Measurements from ENCODE around the gene RNF10. TPM values are rescaled to one million over a fixed set of nuclear protein-coding genes. Genes with fewer than 3 reads are reported as not detected.
"Not testable (repeated sequence)": the region's sequence is repeated elsewhere in the genome, so short reads cannot be mapped to it uniquely, and the experiment has no call there.

RNF10 gene
- total RNA-seq, 6 experiments from 2014 or later = 145 to 203 (median 158) TPM

DNA sequence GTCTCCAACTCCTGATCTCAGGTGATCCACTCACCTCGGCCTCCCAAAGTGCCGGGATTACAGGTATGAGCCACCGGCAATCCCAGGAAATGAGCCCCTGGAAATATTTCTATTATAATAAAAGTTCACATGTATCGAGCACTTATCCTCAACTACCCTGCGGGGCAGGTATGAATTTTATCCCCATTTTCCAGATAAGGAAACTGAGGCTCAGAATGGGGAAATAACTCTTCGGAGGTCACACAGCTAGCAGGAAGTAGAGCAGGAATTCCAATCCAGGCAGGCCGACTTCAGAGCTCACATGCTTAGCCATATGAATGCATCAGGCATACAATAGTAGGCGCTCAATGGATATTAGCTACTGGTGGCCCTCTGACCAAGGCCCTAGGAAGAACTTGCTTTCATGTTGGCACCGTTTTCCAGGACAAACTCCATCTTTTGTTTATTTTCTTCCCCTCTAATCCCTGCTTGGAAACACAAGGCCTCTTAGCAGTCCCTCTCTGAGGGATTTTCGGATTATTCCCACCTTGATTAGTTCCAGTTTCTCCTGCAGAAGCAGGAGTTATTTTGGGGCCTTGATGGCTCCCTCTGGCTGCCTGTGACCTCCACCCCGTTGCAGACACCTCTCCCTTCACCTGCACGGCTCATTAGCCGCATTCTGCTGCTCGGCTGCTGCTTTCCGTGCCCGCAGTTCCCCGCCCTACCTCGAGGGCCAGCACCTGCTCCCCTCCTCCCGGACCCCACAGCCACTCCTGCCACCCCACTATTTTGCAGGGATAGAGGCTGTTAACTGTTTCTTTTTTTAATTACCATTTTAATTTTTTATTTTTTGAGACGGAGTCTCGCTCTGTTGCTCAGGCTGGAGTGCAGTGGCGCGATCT lies 65.8 kb downstream of the RNF10 start:
- TF ChIP-seq, protein P1, sequence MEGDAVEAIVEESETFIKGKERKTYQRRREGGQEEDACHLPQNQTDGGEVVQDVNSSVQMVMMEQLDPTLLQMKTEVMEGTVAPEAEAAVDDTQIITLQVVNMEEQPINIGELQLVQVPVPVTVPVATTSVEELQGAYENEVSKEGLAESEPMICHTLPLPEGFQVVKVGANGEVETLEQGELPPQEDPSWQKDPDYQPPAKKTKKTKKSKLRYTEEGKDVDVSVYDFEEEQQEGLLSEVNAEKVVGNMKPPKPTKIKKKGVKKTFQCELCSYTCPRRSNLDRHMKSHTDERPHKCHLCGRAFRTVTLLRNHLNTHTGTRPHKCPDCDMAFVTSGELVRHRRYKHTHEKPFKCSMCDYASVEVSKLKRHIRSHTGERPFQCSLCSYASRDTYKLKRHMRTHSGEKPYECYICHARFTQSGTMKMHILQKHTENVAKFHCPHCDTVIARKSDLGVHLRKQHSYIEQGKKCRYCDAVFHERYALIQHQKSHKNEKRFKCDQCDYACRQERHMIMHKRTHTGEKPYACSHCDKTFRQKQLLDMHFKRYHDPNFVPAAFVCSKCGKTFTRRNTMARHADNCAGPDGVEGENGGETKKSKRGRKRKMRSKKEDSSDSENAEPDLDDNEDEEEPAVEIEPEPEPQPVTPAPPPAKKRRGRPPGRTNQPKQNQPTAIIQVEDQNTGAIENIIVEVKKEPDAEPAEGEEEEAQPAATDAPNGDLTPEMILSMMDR (IDR thresholded peaks at IDR 0.05) = no peak
- no peaks in the 10 kb centered on the region for H3K36me3 Mint-ChIP-seq (ENCODE audit: low read depth)
- no peaks in the 10 kb centered on the region for H3K9me3 Mint-ChIP-seq
- peaks cover 8% of the 10 kb centered on the region; the same call in 1 of the 2 replicates for H3K4me1 Mint-ChIP-seq (ENCODE audit: low read depth)
- DNase-seq = no peak
- H3K27me3 Mint-ChIP-seq (ENCODE audit: insufficient read depth) = peaks cover 39% of the 10 kb centered on the region
- no peak overlapping the region for H3K27ac Mint-ChIP-seq
- H3K4me3 Mint-ChIP-seq = no peak overlapping the region

DNA sequence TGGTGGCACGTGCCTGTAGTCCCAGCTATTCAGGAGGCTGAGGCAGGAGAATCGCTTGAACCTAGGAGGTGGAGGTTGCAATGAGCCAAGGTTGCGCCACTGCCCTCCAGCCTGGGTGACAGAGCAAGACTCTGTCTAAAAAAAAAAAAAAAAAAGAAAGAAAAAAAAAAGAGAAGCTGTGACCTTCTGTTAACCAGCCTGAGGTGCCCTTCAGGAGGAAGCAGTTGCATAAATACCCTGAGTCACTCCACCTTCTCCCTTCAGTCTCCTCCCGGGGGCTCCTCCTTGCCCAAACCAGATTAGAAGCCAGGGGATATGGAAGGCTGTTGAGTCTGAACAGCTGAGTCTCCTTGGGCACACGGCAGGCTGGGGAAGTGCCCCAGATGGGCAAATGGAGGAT lies 68.3 kb downstream of the RNF10 start:
- H3K4me3 Mint-ChIP-seq; H3K27ac Mint-ChIP-seq; DNase-seq; H3K36me3 Mint-ChIP-seq (ENCODE audit: low read depth); H3K4me1 Mint-ChIP-seq (ENCODE audit: low read depth); H3K9me3 Mint-ChIP-seq: not testable (repeated sequence)
- H3K27me3 Mint-ChIP-seq (ENCODE audit: insufficient read depth) = peaks cover 43% of the 10 kb centered on the region

DNA sequence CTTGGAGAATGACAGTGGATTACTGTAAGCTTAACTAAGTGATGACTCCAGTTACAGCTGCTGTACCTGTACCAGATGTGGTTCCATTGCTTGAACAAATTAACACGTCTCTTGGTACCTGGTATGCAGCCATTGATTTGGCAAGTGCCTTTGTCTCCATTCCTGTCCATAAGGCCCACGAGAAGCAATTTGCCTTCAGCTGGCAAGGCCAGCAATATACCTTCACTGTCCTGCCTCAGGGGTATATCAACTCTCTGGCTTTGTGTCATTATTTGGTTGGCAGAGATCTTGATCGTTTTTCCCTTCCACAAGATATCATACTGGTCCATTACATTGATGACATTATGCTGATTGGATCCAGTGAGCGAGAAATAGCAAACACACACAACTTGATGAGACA lies 76.4 kb downstream of the RNF10 start:
- Mint-ChIP-seq H3K36me3 (ENCODE audit: low read depth) (no peaks in the 10 kb centered on the region), H3K4me3 (no peak overlapping the region), H3K27me3 (ENCODE audit: insufficient read depth) (peaks cover 62% of the 10 kb centered on the region), H3K4me1 (ENCODE audit: low read depth) (no peaks in the 10 kb centered on the region), H3K9me3 (no peaks in the 10 kb centered on the region), H3K27ac (no peak overlapping the region)
- no peak for DNase-seq
- TF ChIP-seq, protein P1 (IDR thresholded peaks at IDR 0.05) = no peak

DNA sequence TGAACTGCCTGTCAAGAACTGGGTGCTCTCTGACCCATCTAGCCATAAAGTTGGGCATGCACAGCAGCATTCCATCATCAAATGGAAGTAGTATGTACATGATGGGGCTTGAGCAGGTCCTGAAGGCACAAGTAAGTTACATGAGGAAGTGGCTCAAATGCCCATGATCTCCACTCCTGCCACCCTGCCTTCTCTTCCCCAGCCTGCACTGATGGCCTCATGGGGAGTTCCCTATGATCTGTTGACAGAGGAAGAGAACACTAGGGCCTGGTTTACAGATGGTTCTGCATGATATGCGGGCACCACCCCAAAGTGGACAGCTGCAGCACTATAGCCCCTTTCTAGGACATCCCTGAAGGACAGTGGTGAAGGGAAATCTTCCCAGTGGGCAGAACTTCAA lies 77.4 kb downstream of the RNF10 start:
- H3K27me3 Mint-ChIP-seq (ENCODE audit: insufficient read depth) = peaks cover 55% of the 10 kb centered on the region
- H3K9me3 Mint-ChIP-seq; H3K36me3 Mint-ChIP-seq (ENCODE audit: low read depth); H3K4me1 Mint-ChIP-seq (ENCODE audit: low read depth); H3K4me3 Mint-ChIP-seq; H3K27ac Mint-ChIP-seq; DNase-seq: not testable (repeated sequence)

DNA sequence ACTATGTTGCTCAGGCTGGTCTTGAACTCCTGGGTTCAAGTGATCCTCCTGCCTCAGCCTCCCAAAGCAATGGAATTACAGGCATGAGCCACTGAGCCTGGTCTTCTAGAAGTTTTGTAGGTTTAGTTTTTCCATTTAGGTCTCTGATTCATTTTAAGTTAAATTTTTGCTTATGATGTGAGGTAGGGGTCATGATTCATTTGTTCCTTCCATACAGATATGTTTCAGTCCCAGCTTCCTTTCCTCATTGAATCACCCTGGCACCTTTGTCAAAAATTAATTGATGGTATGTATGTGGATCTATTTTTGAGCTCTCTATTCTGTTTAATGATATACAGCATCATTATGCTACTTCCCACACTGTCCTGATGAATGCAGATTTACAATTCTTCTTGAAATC lies 80.7 kb downstream of the RNF10 start:
- Mint-ChIP-seq H3K9me3 (no peaks in the 10 kb centered on the region), H3K4me1 (ENCODE audit: low read depth) (no peaks in the 10 kb centered on the region), H3K27me3 (ENCODE audit: insufficient read depth) (peaks cover 42% of the 10 kb centered on the region), H3K4me3 (no peak overlapping the region), H3K27ac (no peak overlapping the region), H3K36me3 (ENCODE audit: low read depth) (no peaks in the 10 kb centered on the region)
- TF ChIP-seq, protein P1 (IDR thresholded peaks at IDR 0.05) = no peak
- no peak for DNase-seq

DNA sequence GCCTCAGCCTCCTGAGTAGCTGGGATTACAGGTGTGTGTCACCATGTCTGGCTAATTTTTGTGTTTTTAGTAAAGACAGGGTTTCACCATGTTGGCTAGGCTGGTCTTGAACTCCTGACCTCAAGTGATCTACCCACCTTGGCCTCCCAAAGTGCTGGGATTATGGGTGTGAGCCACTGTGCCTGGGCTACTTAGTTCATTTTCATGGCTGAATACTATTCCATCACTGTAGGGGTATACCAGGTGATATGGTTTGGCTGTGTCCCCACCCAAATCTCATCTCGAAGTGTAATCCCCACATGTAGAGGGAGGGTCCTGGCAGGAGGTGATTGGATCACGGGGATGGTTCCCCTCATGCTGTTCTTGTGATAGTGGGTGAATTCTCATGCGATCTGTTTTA lies 83.0 kb downstream of the RNF10 start:
- H3K4me1 Mint-ChIP-seq (ENCODE audit: low read depth); H3K36me3 Mint-ChIP-seq (ENCODE audit: low read depth); DNase-seq; H3K27ac Mint-ChIP-seq; H3K9me3 Mint-ChIP-seq; H3K4me3 Mint-ChIP-seq: not testable (repeated sequence)
- peaks cover 40% of the 10 kb centered on the region for H3K27me3 Mint-ChIP-seq (ENCODE audit: insufficient read depth)

DNA sequence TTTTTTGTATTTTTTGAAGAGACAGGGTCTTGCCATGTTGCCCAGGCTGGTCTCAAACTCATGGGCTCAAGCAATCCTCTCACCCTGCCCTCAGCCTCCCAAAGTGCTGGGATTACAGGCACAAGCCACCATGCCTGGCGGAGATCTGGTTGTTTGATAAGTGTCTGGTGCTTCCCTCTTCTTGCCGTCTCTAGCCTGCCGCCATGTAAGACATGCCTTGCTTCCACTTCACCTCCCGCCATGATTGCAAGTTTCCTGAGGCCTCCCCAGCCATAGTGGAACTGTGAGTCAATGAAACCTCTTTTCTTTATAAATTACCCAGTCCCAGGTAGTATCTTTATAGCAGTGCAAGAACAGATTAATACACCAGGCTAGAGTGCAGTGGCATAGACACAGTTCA lies 83.6 kb downstream of the RNF10 start:
- H3K36me3 Mint-ChIP-seq (ENCODE audit: low read depth); H3K27ac Mint-ChIP-seq; H3K4me1 Mint-ChIP-seq (ENCODE audit: low read depth); H3K4me3 Mint-ChIP-seq; H3K9me3 Mint-ChIP-seq; DNase-seq: not testable (repeated sequence)
- peaks cover 34% of the 10 kb centered on the region for H3K27me3 Mint-ChIP-seq (ENCODE audit: insufficient read depth)

Measured in HFFc6 (cell line).